Liver (tissue), 9 donors: Measurements from ENCODE around the gene FTO. TPM values are rescaled to one million over a fixed set of nuclear protein-coding genes. Genes with fewer than 3 reads are reported as not detected.

Source experiments
- DNase-seq: peaks from one replicate; pipeline ENCODE4 v3.0.0-alpha.2; 2017; ENCODE audit warnings: low spot score
- H3K27ac ChIP-seq, 2 donors: one replicate each; pipeline ENCODE4 v1.7.0; 2013; ENCODE audit warnings: inconsistent platforms in 2 of 2, low read length in 2 of 2, control low read depth in 1 of 2, low read depth in 1 of 2, mild to moderate bottlenecking in 1 of 2
- H3K27me3 ChIP-seq, 4 donors: one replicate each; pipeline versions ENCODE4 v1.6.1 to v1.7.0; 2013; ENCODE audit warnings: low read length in 3 of 4, inconsistent platforms in 1 of 4, mild to moderate bottlenecking in 1 of 4, moderate library complexity in 1 of 4; ENCODE audit not compliant: control insufficient read depth in 4 of 4, insufficient read depth in 4 of 4
- H3K36me3 ChIP-seq, 4 donors: one replicate each; pipeline versions ENCODE4 v1.6.1 to v1.7.0; 2013; ENCODE audit warnings: low read length in 3 of 4, mild to moderate bottlenecking in 3 of 4, low read depth in 1 of 4, moderate library complexity in 1 of 4; ENCODE audit not compliant: control insufficient read depth in 4 of 4, insufficient read depth in 3 of 4
- H3K4me1 ChIP-seq, 4 donors: one replicate each; pipeline versions ENCODE4 v1.6.1 to v1.7.0; 2013; ENCODE audit warnings: low read length in 3 of 4, mild to moderate bottlenecking in 3 of 4, moderate library complexity in 1 of 4; ENCODE audit not compliant: control insufficient read depth in 4 of 4, insufficient read depth in 4 of 4
- H3K4me3 ChIP-seq, 3 donors: one replicate each; pipeline versions ENCODE4 v1.6.1 to v1.7.0; 2013; ENCODE audit warnings: low read length in 3 of 3, control low read depth in 1 of 3, low read depth in 1 of 3, mild to moderate bottlenecking in 1 of 3
- H3K9ac ChIP-seq, 2 donors: one replicate each; pipeline ENCODE4 v1.7.0; 2013; ENCODE audit warnings: low read length in 2 of 2, mild to moderate bottlenecking in 2 of 2, moderate library complexity in 2 of 2, control low read depth in 1 of 2, low read depth in 1 of 2
- H3K9me3 ChIP-seq, 4 donors: one replicate each; pipeline versions ENCODE4 v1.6.1 to v1.7.0; 2013; ENCODE audit warnings: low read length in 3 of 4; ENCODE audit not compliant: control insufficient read depth in 4 of 4
- CTCF ChIP-seq: fragments of 150-350 bp; IDR thresholded peaks from 2 replicates; pipeline ENCODE4 v1.5.1; 2017; ENCODE audit warnings: improper control_type of control experiment, low read depth, low read length; ENCODE audit not compliant: missing input control
- EGR1 ChIP-seq, 2 donors: IDR thresholded peaks; 2 replicates each; pipeline ENCODE4 v1.6.1; 2016 to 2018; ENCODE audit warnings: antibody characterized with exemption in 2 of 2, low read depth in 2 of 2
- FOXA1 ChIP-seq: IDR thresholded peaks from 2 replicates; pipeline ENCODE4 v1.6.1; 2016; ENCODE audit warnings: antibody characterized with exemption
- FOXA2 ChIP-seq: IDR thresholded peaks from 2 replicates; pipeline ENCODE4 v1.6.1; 2016; ENCODE audit warnings: antibody characterized with exemption
- GABPA ChIP-seq, 2 donors: IDR thresholded peaks in 1 of 2; conservative IDR thresholded peaks in 1 of 2; 2 replicates each; pipeline ENCODE4 v1.6.1; 2016; ENCODE audit warnings: antibody characterized with exemption in 2 of 2, mild to moderate bottlenecking in 1 of 2, moderate library complexity in 1 of 2
- HNF4A ChIP-seq, 2 donors: conservative IDR thresholded peaks; 2 replicates each; pipeline ENCODE4 v1.6.1; 2016; ENCODE audit warnings: antibody characterized with exemption in 2 of 2, mild to moderate bottlenecking in 2 of 2
- HNF4G ChIP-seq: IDR thresholded peaks from 2 replicates; pipeline ENCODE4 v1.6.1; 2016; ENCODE audit warnings: antibody characterized with exemption
- JUND ChIP-seq, 2 donors: IDR thresholded peaks; 2 replicates each; pipeline ENCODE4 v1.6.1; 2016; ENCODE audit warnings: antibody characterized with exemption in 2 of 2
- NR2F2 ChIP-seq: IDR thresholded peaks from 2 replicates; pipeline ENCODE4 v1.6.1; 2016; ENCODE audit warnings: antibody characterized with exemption
- RAD21 ChIP-seq, 2 donors: IDR thresholded peaks; 2 replicates each; pipeline ENCODE4 v1.6.1; 2016; ENCODE audit warnings: antibody characterized with exemption in 2 of 2, mild to moderate bottlenecking in 2 of 2
- RXRA ChIP-seq, 2 donors: IDR thresholded peaks; 2 replicates each; pipeline ENCODE4 v1.6.1; 2017 to 2018; ENCODE audit warnings: antibody characterized with exemption in 2 of 2, mild to moderate bottlenecking in 1 of 2
- SP1 ChIP-seq: IDR thresholded peaks from 2 replicates; pipeline ENCODE4 v1.6.1; 2018; ENCODE audit warnings: antibody characterized with exemption, mild to moderate bottlenecking
- TAF1 ChIP-seq: conservative IDR thresholded peaks from 2 replicates; pipeline ENCODE4 v1.6.1; 2016; ENCODE audit warnings: antibody characterized with exemption, mild to moderate bottlenecking
- YY1 ChIP-seq: IDR thresholded peaks from 2 replicates; pipeline ENCODE4 v1.6.1; 2016; ENCODE audit warnings: antibody characterized with exemption, mild to moderate bottlenecking
- ZBTB33 ChIP-seq: IDR thresholded peaks from 2 replicates; pipeline ENCODE4 v1.6.1; 2016; ENCODE audit warnings: antibody characterized with exemption
- WGBS: extraction: QIAGEN DNeasy Blood & Tissue Kit; methylation state at CpG from one replicate; pipeline ENCODE4 v1.1.7; 2013; 5-methylcytosine and 5-hydroxymethylcytosine counted together
- polyA plus RNA-seq, 2 donors: library from polyadenylated mRNA; stranded (reverse) in 1 of 2; unstranded in 1 of 2; fragments of 200-250 nt in 1 of 2; fragments of >200 nt in 1 of 2; fragmentation: Nextera tagmentation in 1 of 2; extraction: Ambion mirVana in 1 of 2; gene quantifications; one replicate each; pipeline versions ENCODE4 v1.2.1 to v1.2.3, GENCODE V29; 2013 to 2015
- total RNA-seq, 2 donors: library from RNA; depleted of rRNA; stranded (reverse); fragments of >200 nt; gene quantifications; one replicate each; pipeline ENCODE4 v1.2.3, GENCODE V29; 2014
- TF ChIP-seq, protein P1 (sequence below): IDR thresholded peaks from 2 replicates; pipeline ENCODE4 v1.6.1; 2016; ENCODE audit warnings: antibody characterized with exemption, mild to moderate bottlenecking
- TF ChIP-seq, protein P2 (sequence below): IDR thresholded peaks from 2 replicates; pipeline ENCODE4 v1.6.1; 2016; ENCODE audit warnings: antibody characterized with exemption
- TF ChIP-seq, protein P3 (sequence below): IDR thresholded peaks from 2 replicates; pipeline ENCODE4 v1.6.1; 2016; ENCODE audit warnings: antibody characterized with exemption
- donor health status: healthy.
- donor health status: healthy.
- donor health status: healthy.
- donor health status: healthy.
- donor health status: healthy.

The FTO gene
- total and polyA plus RNA-seq, 4 donors = 12.0 to 54.2 (median 24.6) TPM

- Histone ChIP-seq H3K9me3 (no peaks in the 10 kb centered on the region), H3K27ac (no peak overlapping the region), H3K9ac (no peak overlapping the region), H3K27me3 (no peaks in the 10 kb centered on the region), H3K4me3 (no peak overlapping the region), H3K4me1 (no peaks in the 10 kb centered on the region), H3K36me3 (peaks cover 2 to 3% (median 2%) of the 10 kb centered on the region in 4 donors)
- TF ChIP-seq SP1 (no peak), EGR1 (IDR thresholded peaks at IDR 0.05; ENCODE audit: low read depth in 2 of 2) (no peak), RXRA (IDR thresholded peaks at IDR 0.05) (no peak), CTCF (no peak), HNF4G (no peak), NR2F2 (no peak), YY1 (no peak), RAD21 (IDR thresholded peaks at IDR 0.05) (no peak)
- TF ChIP-seq, protein P1, sequence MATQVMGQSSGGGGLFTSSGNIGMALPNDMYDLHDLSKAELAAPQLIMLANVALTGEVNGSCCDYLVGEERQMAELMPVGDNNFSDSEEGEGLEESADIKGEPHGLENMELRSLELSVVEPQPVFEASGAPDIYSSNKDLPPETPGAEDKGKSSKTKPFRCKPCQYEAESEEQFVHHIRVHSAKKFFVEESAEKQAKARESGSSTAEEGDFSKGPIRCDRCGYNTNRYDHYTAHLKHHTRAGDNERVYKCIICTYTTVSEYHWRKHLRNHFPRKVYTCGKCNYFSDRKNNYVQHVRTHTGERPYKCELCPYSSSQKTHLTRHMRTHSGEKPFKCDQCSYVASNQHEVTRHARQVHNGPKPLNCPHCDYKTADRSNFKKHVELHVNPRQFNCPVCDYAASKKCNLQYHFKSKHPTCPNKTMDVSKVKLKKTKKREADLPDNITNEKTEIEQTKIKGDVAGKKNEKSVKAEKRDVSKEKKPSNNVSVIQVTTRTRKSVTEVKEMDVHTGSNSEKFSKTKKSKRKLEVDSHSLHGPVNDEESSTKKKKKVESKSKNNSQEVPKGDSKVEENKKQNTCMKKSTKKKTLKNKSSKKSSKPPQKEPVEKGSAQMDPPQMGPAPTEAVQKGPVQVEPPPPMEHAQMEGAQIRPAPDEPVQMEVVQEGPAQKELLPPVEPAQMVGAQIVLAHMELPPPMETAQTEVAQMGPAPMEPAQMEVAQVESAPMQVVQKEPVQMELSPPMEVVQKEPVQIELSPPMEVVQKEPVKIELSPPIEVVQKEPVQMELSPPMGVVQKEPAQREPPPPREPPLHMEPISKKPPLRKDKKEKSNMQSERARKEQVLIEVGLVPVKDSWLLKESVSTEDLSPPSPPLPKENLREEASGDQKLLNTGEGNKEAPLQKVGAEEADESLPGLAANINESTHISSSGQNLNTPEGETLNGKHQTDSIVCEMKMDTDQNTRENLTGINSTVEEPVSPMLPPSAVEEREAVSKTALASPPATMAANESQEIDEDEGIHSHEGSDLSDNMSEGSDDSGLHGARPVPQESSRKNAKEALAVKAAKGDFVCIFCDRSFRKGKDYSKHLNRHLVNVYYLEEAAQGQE = no peak
- DNase-seq = no peak
- WGBS = 90% methylated on average over 4 of the region's 4 CpGs
These were observed 174.3 kb downstream of the FTO start for GRCh38 chr16:53878216-53878615.

DNA sequence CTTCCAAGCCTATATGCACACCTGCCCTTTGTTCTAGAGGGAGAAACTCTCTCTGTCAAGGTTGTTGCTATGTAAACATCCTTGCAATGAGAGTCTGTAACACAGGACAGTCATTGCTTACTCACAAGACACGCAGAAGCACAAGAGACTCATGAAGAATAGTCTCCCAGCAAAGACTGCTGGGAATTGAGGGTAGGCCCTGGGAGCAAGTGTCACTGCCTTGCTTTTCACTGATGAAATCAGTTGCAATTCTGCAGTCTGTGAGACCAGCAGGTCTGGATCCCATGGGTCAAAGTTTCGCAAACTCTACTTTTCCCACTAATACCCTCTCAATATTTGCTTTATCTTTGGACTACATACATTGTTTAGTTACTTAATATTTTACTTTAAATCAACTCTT lies 177.4 kb downstream of the FTO start:
- WGBS = 92% methylated on average over 2 of the region's 2 CpGs
- DNase-seq = no peak
- no peaks in the 10 kb centered on the region for H3K9me3 ChIP-seq
- no peaks in the 10 kb centered on the region for H3K27me3 ChIP-seq
- no peak overlapping the region for H3K4me3 ChIP-seq
- no peaks in the 10 kb centered on the region for H3K4me1 ChIP-seq
- H3K36me3 ChIP-seq = peaks cover 0 to 2% (median under 1%) of the 10 kb centered on the region in 4 donors
- TF ChIP-seq TAF1 = no peak
- TF ChIP-seq FOXA2 = no peak
- no peak for TF ChIP-seq ZBTB33
- no peak for TF ChIP-seq JUND (IDR thresholded peaks at IDR 0.05)
- TF ChIP-seq RXRA (IDR thresholded peaks at IDR 0.05) = peak in 1 of 2 donors; percentile 39
- TF ChIP-seq GABPA (IDR thresholded peaks at IDR 0.05 in 1 of 2, conservative IDR thresholded peaks at IDR 0.05 in 1 of 2) = no peak
- no peak for TF ChIP-seq CTCF
- TF ChIP-seq, protein P1 = no peak
- TF ChIP-seq, protein P2, sequence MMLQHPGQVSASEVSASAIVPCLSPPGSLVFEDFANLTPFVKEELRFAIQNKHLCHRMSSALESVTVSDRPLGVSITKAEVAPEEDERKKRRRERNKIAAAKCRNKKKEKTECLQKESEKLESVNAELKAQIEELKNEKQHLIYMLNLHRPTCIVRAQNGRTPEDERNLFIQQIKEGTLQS = no peak
- TF ChIP-seq NR2F2 = no peak
- TF ChIP-seq FOXA1 = no peak
- no peak for TF ChIP-seq HNF4G
- TF ChIP-seq EGR1 (IDR thresholded peaks at IDR 0.05; ENCODE audit: low read depth in 2 of 2) = no peak
- TF ChIP-seq SP1 = peak; percentile 48
- peak in 1 of 2 donors; percentile 27 for TF ChIP-seq RAD21 (IDR thresholded peaks at IDR 0.05)
- TF ChIP-seq, protein P3, sequence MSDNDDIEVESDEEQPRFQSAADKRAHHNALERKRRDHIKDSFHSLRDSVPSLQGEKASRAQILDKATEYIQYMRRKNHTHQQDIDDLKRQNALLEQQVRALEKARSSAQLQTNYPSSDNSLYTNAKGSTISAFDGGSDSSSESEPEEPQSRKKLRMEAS = no peak
- peak in 1 of 2 donors; percentile 70 for TF ChIP-seq HNF4A (conservative IDR thresholded peaks at IDR 0.05)
- TF ChIP-seq YY1 = no peak
- H3K27ac ChIP-seq = no peak overlapping the region
- no peak overlapping the region for H3K9ac ChIP-seq
